Measurements from ENCODE around the gene ATXN10.

ATXN10 gene

GRCh38 chr22:45852826-45853225 lies 181.2 kb downstream of the ATXN10 start:
- Histone ChIP-seq H3K79me2 (ENCODE audit: insufficient read depth, low read length) (no peaks in the 10 kb centered on the region), H3K9me2 (ENCODE audit: low read depth, low read length) (no peaks in the 10 kb centered on the region), H3K27ac (ENCODE audit: low read depth, low read length, poor library complexity, severe bottlenecking) (no peak overlapping the region), H3K27me3 (ENCODE audit: insufficient read depth, low read length) (no peaks in the 10 kb centered on the region), H3K36me3 (ENCODE audit: insufficient read depth, low read length) (peaks cover 78% of the 10 kb centered on the region), H3K4me2 (ENCODE audit: low read length) (no peak overlapping the region), H3F3A (ENCODE audit: insufficient read depth, low read length) (no peaks in the 10 kb centered on the region), H3K9me3 (ENCODE audit: low read length) (peaks cover 17% of the 10 kb centered on the region), H3K9ac (ENCODE audit: low read length) (no peak overlapping the region), H2AFZ (ENCODE audit: low read length) (no peak overlapping the region), H3K4me3 (ENCODE audit: low read depth, low read length, poor library complexity, severe bottlenecking) (no peak overlapping the region), H3K4me1 (ENCODE audit: insufficient read depth, low read length, severe bottlenecking) (no peaks in the 10 kb centered on the region), H4K20me1 (ENCODE audit: insufficient read depth, low read length) (no peaks in the 10 kb centered on the region)
- no peak for TF ChIP-seq CTCF (IDR thresholded peaks at IDR 0.05; ENCODE audit: low read length)

- TF ChIP-seq EZH2 (IDR thresholded peaks at IDR 0.05; ENCODE audit: borderline replicate concordance, low read length) (no peak), CTCF (IDR thresholded peaks at IDR 0.05; ENCODE audit: low read length) (no peak)
- no peaks in the 10 kb centered on the region for H3K27me3 ChIP-seq (ENCODE audit: insufficient read depth, low read length)
- H4K20me1 ChIP-seq (ENCODE audit: insufficient read depth, low read length) = no peaks in the 10 kb centered on the region
- H3K9me2 ChIP-seq (ENCODE audit: low read depth, low read length) = no peaks in the 10 kb centered on the region
- H3K36me3 ChIP-seq (ENCODE audit: insufficient read depth, low read length) = peaks cover 47% of the 10 kb centered on the region
- no peaks in the 10 kb centered on the region for H3K4me1 ChIP-seq (ENCODE audit: insufficient read depth, low read length, severe bottlenecking)
- no peaks in the 10 kb centered on the region for H3K79me2 ChIP-seq (ENCODE audit: insufficient read depth, low read length)
- H3K27ac ChIP-seq (ENCODE audit: low read depth, low read length, poor library complexity, severe bottlenecking) = no peak overlapping the region
- H3F3A ChIP-seq (ENCODE audit: insufficient read depth, low read length) = no peaks in the 10 kb centered on the region
- no peak overlapping the region for H2AFZ ChIP-seq (ENCODE audit: low read length)
- no peak overlapping the region for H3K4me2 ChIP-seq (ENCODE audit: low read length)
- H3K9ac ChIP-seq (ENCODE audit: low read length) = no peak overlapping the region
- no peak overlapping the region for H3K4me3 ChIP-seq (ENCODE audit: low read depth, low read length, poor library complexity, severe bottlenecking)
- peaks cover 17% of the 10 kb centered on the region for H3K9me3 ChIP-seq (ENCODE audit: low read length)
Observed at GRCh38 chr22:45855961-45856360, 184.3 kb downstream of the ATXN10 start.

- Histone ChIP-seq H3K27me3 (ENCODE audit: insufficient read depth, low read length) (no peaks in the 10 kb centered on the region), H3K9me3 (ENCODE audit: low read length) (peaks cover 9% of the 10 kb centered on the region), H3K36me3 (ENCODE audit: insufficient read depth, low read length) (peaks cover 31% of the 10 kb centered on the region), H3K79me2 (ENCODE audit: insufficient read depth, low read length) (no peaks in the 10 kb centered on the region), H3K4me3 (ENCODE audit: low read depth, low read length, poor library complexity, severe bottlenecking) (no peak overlapping the region), H2AFZ (ENCODE audit: low read length) (no peak overlapping the region), H3F3A (ENCODE audit: insufficient read depth, low read length) (no peaks in the 10 kb centered on the region), H3K4me1 (ENCODE audit: insufficient read depth, low read length, severe bottlenecking) (no peaks in the 10 kb centered on the region), H3K9me2 (ENCODE audit: low read depth, low read length) (no peaks in the 10 kb centered on the region), H4K20me1 (ENCODE audit: insufficient read depth, low read length) (no peaks in the 10 kb centered on the region), H3K9ac (ENCODE audit: low read length) (no peak overlapping the region), H3K4me2 (ENCODE audit: low read length) (no peak overlapping the region), H3K27ac (ENCODE audit: low read depth, low read length, poor library complexity, severe bottlenecking) (no peak overlapping the region)
- TF ChIP-seq CTCF (IDR thresholded peaks at IDR 0.05; ENCODE audit: low read length) (no peak), EZH2 (IDR thresholded peaks at IDR 0.05; ENCODE audit: borderline replicate concordance, low read length) (no peak)
Observed at GRCh38 chr22:45857519-45857918, 185.9 kb downstream of the ATXN10 start.

All from OCI-LY1 (cell line).